Memory B cell (primary cell): Measurements from ENCODE around the gene ZNF644.

ENCODE experiments used
- ATAC-seq: fragments of 150-1000 bp; cut with Tn5 transposase; 2 replicates; pipeline ENCODE4 v1.10.0; 2021; ENCODE audit warnings: low read depth, mild to moderate bottlenecking, moderate library complexity
- DNase-seq, 2 donors: peaks; one replicate each; pipeline ENCODE4 v3.0.0; 2022; ENCODE audit warnings: low spot score in 2 of 2
- H3K27ac Mint-ChIP-seq: one replicate; pipeline ENCODE4 v1.8.0; 2022; ENCODE audit warnings: mild to moderate bottlenecking, moderate library complexity, mixed read lengths
- H3K27me3 Mint-ChIP-seq: one replicate; pipeline ENCODE4 v1.8.0; 2022; ENCODE audit warnings: mixed read lengths
- H3K36me3 Mint-ChIP-seq: one replicate; pipeline ENCODE4 v1.8.0; 2022; ENCODE audit warnings: mild to moderate bottlenecking, mixed read lengths
- H3K4me1 Mint-ChIP-seq: one replicate; pipeline ENCODE4 v1.8.0; 2022; ENCODE audit warnings: mixed read lengths
- H3K4me3 Mint-ChIP-seq: one replicate; pipeline ENCODE4 v1.8.0; 2022; ENCODE audit warnings: mild to moderate bottlenecking, moderate library complexity, mixed read lengths
- H3K9me3 Mint-ChIP-seq: one replicate; pipeline ENCODE4 v1.8.0; 2022; ENCODE audit warnings: mixed read lengths

The ZNF644 gene

DNA sequence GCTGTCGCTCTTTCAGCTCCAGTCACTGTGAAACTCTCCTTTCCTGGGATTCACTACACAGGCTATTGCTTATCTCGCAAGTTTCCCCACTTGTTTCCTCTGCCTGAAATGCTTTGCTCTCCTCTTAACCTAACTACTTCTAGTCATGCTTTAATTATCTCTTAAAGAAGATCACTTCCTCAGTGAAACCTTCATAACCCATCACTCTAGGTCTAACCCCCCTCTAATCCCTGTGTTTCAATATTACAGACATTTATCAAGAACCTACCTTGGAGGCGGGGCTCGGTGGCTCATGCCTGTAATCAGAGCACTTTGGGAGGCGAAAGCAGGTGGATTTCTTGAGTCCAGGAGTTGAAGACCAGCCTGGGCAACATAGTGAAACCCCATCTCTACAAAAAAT is 16.7 kb upstream of the ZNF644 start:
- Mint-ChIP-seq H3K36me3 (peaks cover 2% of the 10 kb centered on the region), H3K27ac (no peak overlapping the region), H3K4me1 (no peaks in the 10 kb centered on the region), H3K27me3 (peaks cover 2% of the 10 kb centered on the region), H3K9me3 (peaks cover 5% of the 10 kb centered on the region), H3K4me3 (no peak overlapping the region)
- ATAC-seq (no peak), DNase-seq (no peak)

DNA sequence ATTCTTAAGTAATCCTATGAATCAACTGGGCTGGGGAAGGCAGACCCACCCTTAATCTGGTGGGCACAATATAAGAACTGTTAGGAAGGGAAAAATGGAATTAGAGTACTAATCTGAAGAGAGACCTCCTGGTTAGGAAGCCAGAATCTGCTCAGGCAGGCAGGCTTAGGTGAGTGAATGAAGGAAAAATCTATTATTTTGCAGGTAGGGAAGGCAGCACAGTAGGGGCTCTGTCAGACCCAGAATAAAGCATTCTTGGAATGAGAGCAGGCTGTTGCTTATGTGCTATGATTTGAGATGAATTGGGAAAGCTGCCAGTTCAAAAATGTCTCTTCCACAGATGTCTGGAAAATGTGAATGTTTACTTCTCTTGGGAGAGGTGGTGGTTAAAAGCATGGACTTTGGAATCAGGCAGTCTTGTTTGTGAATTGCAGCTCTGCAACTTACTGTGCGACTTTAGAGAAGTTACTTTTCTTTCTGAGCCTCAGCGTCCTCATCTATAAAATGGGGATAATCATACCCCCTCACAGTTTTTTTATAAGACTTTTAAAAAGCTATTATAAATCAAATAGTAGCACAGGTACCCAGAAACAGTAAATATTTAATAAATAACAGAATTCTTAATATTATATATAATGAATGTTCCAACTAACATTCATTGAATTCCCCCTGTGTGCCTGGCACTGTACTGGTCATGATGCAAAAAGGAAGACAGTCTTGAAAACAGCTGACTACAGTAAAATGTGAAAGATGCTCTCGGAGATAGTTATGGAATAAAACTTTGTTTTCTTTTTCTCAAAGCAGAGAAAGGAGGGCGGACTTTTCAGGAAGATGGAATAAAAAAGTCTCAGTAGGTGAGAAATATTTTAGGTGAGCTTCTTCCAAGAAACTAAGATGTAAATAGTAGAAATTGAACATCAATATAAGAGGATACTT is 15.3 kb upstream of the ZNF644 start:
- no peak for ATAC-seq
- Mint-ChIP-seq H3K27me3 (peaks cover 2% of the 10 kb centered on the region), H3K4me1 (no peaks in the 10 kb centered on the region), H3K9me3 (peaks cover 5% of the 10 kb centered on the region), H3K4me3 (no peak overlapping the region), H3K36me3 (peaks cover 2% of the 10 kb centered on the region), H3K27ac (no peak overlapping the region)
- DNase-seq, result no peak

DNA sequence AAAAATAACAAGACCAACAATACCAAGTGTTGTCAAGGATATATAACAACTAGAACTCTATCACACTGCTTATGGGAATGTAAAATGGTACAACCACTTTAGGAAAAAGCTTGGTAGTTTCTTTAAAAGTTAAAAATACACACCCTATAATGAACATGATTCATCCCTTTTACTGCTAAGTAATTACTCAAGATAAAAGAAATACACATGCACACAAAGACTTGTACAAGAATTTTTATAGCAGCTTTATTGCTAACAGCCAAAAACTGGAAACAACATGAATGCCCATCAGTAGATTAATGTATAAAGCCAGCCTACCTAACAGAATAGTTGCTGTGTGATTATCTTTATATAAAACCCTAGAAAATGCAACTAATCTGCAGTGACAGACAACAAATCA is 10.5 kb upstream of the ZNF644 start:
- Mint-ChIP-seq H3K9me3 (no peaks in the 10 kb centered on the region), H3K4me3 (no peak overlapping the region), H3K27ac (no peak overlapping the region), H3K27me3 (peaks cover 4% of the 10 kb centered on the region), H3K36me3 (no peaks in the 10 kb centered on the region), H3K4me1 (no peaks in the 10 kb centered on the region)
- no peak for DNase-seq
- no peak for ATAC-seq

DNA sequence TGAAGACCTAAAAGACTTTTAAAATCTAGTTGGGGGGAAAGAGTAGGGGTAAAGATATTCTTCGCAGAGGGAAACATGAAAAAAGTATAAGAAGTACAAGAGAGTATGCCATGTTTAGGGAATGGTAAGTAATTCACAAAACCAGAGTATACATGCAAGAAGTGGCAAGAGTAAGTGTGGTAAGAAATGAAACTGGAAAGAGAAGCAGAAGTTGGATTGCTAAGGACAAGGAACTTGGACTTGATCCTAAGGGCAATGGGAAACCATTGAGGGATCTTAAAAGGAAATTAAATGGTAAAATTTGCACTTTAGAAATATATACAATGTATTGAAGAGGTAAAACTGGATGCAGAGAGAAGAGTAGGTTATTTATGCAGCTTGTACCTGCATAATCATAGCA is 9.2 kb upstream of the ZNF644 start:
- no peak for ATAC-seq
- Mint-ChIP-seq H3K4me3 (no peak overlapping the region), H3K36me3 (no peaks in the 10 kb centered on the region), H3K27me3 (peaks cover 4% of the 10 kb centered on the region), H3K4me1 (peaks cover 8% of the 10 kb centered on the region), H3K9me3 (no peaks in the 10 kb centered on the region), H3K27ac (no peak overlapping the region)
- no peak for DNase-seq

DNA sequence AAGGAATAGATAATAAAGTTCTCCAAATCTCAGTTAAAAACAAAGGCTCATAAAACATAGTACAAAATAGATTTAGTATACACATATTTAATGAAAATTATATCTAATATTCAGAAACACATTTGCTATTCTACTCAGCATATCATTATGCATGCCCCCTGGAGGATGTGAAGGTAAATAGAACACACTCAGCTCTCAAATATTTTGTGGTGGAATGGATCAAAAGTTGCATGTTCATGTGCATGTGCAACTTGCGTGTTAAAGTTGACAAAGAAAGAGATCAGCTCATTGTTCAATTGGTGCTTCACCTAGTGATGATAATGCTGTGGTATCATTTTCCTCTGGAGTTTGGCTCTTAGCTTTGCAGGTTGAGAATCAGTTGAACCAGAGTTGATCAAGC is 4.9 kb upstream of the ZNF644 start:
- DNase-seq (no peak), ATAC-seq (no peak)
- Mint-ChIP-seq H3K9me3 (no peaks in the 10 kb centered on the region), H3K27me3 (peaks cover 2% of the 10 kb centered on the region), H3K4me3 (no peak overlapping the region), H3K4me1 (peaks cover 26% of the 10 kb centered on the region), H3K36me3 (peaks cover 1% of the 10 kb centered on the region), H3K27ac (no peak overlapping the region)

DNA sequence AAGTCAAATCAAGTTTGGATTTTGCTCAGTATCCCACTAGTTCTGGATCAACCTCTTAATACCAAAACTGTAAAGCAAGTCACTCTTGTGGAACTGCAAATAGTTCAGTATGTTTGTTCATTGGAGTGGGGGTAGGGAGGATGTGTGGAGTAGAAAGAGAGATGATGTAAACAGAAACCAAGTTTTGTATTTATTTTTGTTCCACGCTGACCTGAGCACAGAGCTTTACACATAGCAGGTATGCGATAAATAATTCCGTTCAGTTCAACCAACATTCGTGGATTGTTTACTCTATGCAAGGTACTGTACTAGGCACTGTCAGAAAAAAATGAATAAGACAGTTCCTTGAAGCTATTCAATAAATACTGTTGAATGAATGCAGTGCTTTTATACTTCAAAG is 4.5 kb upstream of the ZNF644 start:
- Mint-ChIP-seq H3K4me3 (no peak overlapping the region), H3K27ac (no peak overlapping the region), H3K27me3 (peaks cover 2% of the 10 kb centered on the region), H3K36me3 (peaks cover 2% of the 10 kb centered on the region), H3K4me1 (peaks cover 26% of the 10 kb centered on the region), H3K9me3 (no peaks in the 10 kb centered on the region)
- DNase-seq, result no peak
- ATAC-seq, result no peak

DNA sequence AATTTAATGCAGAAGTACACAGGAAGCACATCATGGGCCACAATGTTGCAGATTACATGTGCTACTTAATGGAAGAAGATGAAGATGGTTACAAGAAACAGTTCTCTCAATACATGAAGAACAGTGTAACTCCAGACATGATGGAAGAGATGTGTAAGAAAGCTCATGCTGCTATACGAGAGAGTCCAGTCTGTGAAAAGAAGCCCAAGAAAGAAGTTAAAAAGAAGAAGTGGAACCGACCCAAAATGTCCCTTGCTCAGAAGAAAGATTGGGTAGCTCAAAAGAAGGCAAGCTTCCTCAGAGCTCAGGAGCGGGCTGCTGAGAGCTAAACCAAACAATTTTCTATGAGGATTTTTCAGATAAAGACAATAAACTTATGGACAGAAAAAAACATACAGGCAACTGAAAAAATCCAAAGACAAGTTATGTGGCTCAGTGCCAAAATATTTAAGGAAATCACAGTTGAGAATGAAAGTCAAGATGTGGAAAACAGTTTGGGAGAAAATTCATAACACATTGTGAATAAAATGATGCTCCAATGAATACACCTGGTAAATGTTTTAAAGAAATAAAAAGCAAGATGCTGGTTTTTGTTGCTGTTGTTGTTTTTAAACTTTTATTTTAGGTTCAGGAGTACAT is 2.8 kb upstream of the ZNF644 start:
- Mint-ChIP-seq H3K9me3 (no peaks in the 10 kb centered on the region), H3K36me3 (peaks cover 2% of the 10 kb centered on the region), H3K4me3 (peak overlapping the region; percentile 64), H3K4me1 (peaks cover 32% of the 10 kb centered on the region), H3K27me3 (no peaks in the 10 kb centered on the region), H3K27ac (peak overlapping the region; percentile 87)
- ATAC-seq, result no peak
- peak in 1 of 2 donors; percentile 20 for DNase-seq

DNA sequence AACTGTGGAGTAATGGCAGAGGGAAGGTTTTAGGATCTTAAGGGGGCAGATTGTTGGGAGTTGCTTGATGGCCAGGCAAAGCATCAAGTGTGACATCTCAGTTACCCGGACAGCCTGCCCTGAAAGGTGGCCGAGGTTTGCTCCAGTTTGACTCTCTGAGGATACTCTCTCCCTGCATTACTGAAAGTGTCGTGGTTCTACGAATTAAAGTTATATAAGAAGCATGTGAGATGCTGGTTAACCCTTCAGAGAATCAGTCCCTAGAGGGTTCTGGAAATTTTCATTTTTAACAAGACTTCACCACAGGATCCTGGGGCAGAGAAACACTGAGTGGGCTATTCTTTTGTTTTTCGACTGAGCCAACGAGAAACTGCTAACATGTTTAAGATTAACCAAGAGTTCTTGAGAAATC is 689 bp upstream of the ZNF644 start:
- Mint-ChIP-seq H3K9me3 (no peaks in the 10 kb centered on the region), H3K36me3 (peaks cover 2% of the 10 kb centered on the region), H3K4me1 (peaks cover 45% of the 10 kb centered on the region), H3K27me3 (no peaks in the 10 kb centered on the region), H3K4me3 (peak overlapping the region; percentile 94), H3K27ac (peak overlapping the region; percentile 99)
- no peak for DNase-seq
- ATAC-seq, result no peak

DNA sequence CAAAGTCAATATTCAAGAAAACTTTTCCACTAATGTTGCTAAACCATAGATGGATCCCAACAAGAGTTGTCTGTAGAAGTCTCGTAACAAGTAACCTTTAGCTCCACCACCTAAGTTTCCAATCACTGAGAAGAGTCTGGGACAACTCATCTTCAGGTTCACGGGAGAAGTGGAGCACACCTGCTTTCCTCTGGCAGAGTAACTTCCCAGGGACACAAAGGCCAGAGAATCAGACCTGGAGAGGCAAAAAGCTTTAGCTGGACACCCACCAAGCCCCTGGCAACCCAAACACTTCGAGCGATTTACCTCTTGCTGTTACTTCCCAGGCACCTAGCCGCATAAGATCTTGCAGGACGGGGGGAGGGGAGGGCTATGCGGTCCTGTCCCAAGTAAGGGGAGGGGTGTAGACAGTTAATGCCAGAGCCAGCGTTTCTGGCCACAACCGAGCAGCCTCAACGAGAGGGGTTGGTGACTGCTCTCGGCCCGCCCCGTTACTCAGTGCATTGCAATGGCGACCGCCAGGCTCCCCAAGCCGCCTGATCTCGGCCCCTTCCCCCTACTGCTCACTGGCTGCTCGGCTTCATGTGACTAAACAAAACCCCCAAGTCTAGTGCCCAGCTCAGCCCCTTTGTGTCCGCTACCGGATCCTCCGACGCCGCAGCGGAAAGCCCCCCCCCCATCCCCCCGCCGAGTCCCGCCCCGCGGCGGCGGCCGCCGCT is 709 bp downstream of the ZNF644 start:
- H3K9me3 Mint-ChIP-seq, result no peaks in the 10 kb centered on the region
- DNase-seq, result peak; percentile 62
- H3K27ac Mint-ChIP-seq, result peak overlapping the region; percentile 99

DNA sequence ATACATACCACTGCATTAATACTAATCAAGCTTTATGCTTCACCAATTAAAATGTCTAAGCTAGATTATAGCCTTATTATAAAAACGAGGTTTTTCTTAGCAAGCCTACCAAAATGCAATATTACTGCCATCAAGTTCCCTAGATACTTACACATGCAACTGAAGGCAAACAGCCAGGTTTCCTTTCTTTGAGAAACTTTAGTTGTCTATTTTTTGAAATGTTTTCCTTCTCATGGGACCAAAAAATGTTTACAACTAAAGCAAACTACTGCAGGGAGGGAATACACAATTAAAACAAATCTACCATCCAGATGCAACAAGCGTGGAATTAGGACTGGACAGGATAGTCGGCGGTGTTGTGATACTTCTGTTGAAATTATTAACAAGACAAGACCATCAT is 1.3 kb downstream of the ZNF644 start:
- peak overlapping the region; percentile 94 for H3K4me3 Mint-ChIP-seq
- H3K27ac Mint-ChIP-seq, result peak overlapping the region; percentile 99
- DNase-seq, result no peak
- H3K36me3 Mint-ChIP-seq, result peaks cover 2% of the 10 kb centered on the region
- peaks cover 45% of the 10 kb centered on the region for H3K4me1 Mint-ChIP-seq
- H3K27me3 Mint-ChIP-seq, result no peaks in the 10 kb centered on the region
- no peak for ATAC-seq
- no peaks in the 10 kb centered on the region for H3K9me3 Mint-ChIP-seq

More for the DNA sequence above, 709 bp downstream of the ZNF644 start:
- ATAC-seq, result peak; percentile 48
- peaks cover 40% of the 10 kb centered on the region for H3K4me1 Mint-ChIP-seq
- no peaks in the 10 kb centered on the region for H3K27me3 Mint-ChIP-seq
- H3K36me3 Mint-ChIP-seq, result peaks cover 2% of the 10 kb centered on the region
- peak overlapping the region; percentile 94 for H3K4me3 Mint-ChIP-seq

DNA sequence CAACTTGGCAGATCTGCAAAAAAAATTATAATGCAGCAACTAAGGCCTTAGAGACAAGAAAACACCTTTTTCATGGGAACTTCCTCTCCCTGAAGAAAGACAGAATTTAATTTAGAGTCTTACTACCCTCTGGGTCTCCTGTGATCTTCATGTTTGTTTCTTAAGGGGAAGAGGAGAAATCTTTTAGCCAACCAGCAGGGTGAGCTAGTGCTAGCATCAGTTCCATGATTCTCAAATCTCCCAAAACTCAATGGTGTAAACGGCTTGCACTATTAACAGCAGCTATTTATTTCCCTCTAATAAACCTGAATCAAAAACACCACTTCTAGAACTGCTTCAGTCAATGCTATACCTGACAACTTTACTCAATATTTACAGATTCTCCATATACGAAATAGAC is 3.8 kb downstream of the ZNF644 start:
- Mint-ChIP-seq H3K27ac (no peak overlapping the region), H3K4me1 (peaks cover 44% of the 10 kb centered on the region), H3K9me3 (no peaks in the 10 kb centered on the region), H3K4me3 (peak overlapping the region; percentile 4), H3K27me3 (no peaks in the 10 kb centered on the region), H3K36me3 (peaks cover 9% of the 10 kb centered on the region)
- DNase-seq (no peak), ATAC-seq (no peak)

DNA sequence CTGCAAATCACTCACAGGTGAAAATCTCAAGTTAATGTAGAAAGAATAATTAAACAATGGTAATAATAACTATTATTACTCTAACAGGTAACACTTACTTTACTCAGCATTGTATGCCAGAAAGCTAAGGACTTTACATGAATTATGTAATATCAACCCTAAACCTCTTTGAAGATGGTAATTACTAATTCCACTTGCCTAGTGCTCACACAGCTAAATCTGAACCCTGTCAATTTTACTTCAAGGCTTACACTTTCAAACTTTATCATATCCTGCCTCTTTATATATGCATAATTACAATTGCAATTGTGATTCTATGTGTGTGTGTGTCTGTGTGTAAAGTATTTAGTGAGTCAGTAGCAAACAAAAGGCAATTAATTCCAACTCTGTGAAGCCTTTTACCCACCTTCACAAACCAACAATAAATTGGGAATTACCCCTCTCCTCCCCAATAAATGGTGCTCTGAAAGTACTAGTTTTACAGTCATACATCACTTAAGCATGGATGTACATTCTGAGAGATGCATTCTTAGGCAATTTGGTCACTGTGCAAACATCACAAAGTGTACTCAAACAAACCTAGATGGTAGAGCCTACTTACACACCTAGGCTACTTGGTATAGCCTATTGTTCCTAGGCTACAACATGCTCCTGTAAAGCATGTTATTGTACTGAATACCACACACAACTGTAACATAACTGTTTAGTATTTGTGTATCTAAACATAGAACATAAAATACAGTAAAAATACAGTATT is 5.9 kb downstream of the ZNF644 start:
- Mint-ChIP-seq H3K27me3 (no peaks in the 10 kb centered on the region), H3K4me3 (peak overlapping the region; percentile 11), H3K9me3 (no peaks in the 10 kb centered on the region), H3K27ac (peak overlapping the region; percentile 71), H3K36me3 (peaks cover 7% of the 10 kb centered on the region), H3K4me1 (peaks cover 52% of the 10 kb centered on the region)
- ATAC-seq (peak; percentile 8), DNase-seq (no peak)

DNA sequence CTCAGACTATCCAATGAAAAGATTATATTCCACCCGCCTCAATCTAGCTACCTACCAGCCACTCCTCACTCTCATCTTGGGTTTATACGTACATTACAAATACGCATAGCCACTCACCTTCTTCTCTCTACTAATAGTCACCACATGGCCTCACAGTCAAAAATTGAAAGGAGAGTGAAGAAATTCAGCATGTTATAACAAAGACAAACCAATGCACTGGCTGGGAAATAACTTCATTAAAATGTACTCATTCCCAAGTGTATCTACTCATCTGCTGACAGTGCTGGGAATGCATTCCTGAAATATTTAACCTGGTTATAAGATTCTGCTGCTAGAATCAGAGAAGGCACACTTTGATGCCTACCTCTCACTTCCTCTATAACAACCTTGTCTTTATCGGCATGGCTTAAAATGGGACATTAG is 6.5 kb downstream of the ZNF644 start:
- H3K4me3 Mint-ChIP-seq, result no peak overlapping the region
- peaks cover 7% of the 10 kb centered on the region for H3K36me3 Mint-ChIP-seq
- peaks cover 52% of the 10 kb centered on the region for H3K4me1 Mint-ChIP-seq
- H3K27ac Mint-ChIP-seq, result peak overlapping the region; percentile 71
- H3K27me3 Mint-ChIP-seq, result no peaks in the 10 kb centered on the region
- no peak for DNase-seq
- no peaks in the 10 kb centered on the region for H3K9me3 Mint-ChIP-seq
- ATAC-seq, result peak; percentile 45
